Choroid plexus epithelial cell (primary cell): ENCODE results near the gene SCN5A.

Source experiments
- DNase-seq: peaks from one replicate; pipeline ENCODE4 v3.0.0-alpha.2; 2010; ENCODE audit warnings: low read depth
- H3K4me3 ChIP-seq: 2 replicates; pipeline ENCODE4 v1.5.1; 2011; ENCODE audit warnings: low read depth, mild to moderate bottlenecking, control low read depth, low read length, moderate library complexity
- TF ChIP-seq, protein P1 (sequence below): conservative IDR thresholded peaks from 2 replicates; pipeline ENCODE4 v1.5.1; 2011; ENCODE audit warnings: low read depth, mild to moderate bottlenecking, control low read depth, inconsistent platforms, low read length, moderate library complexity

Gene SCN5A

GRCh38 chr3:38616658-38617057 lies 32.8 kb downstream of the SCN5A start:
- H3K4me3 ChIP-seq: no peak overlapping the region
- TF ChIP-seq, protein P1, sequence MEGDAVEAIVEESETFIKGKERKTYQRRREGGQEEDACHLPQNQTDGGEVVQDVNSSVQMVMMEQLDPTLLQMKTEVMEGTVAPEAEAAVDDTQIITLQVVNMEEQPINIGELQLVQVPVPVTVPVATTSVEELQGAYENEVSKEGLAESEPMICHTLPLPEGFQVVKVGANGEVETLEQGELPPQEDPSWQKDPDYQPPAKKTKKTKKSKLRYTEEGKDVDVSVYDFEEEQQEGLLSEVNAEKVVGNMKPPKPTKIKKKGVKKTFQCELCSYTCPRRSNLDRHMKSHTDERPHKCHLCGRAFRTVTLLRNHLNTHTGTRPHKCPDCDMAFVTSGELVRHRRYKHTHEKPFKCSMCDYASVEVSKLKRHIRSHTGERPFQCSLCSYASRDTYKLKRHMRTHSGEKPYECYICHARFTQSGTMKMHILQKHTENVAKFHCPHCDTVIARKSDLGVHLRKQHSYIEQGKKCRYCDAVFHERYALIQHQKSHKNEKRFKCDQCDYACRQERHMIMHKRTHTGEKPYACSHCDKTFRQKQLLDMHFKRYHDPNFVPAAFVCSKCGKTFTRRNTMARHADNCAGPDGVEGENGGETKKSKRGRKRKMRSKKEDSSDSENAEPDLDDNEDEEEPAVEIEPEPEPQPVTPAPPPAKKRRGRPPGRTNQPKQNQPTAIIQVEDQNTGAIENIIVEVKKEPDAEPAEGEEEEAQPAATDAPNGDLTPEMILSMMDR: no peak
- DNase-seq: no peak

- DNase-seq: no peak
- no peak overlapping the region for H3K4me3 ChIP-seq
- TF ChIP-seq, protein P1: no peak
These were observed 33.4 kb downstream of the SCN5A start for GRCh38 chr3:38616111-38616510.

- no peak for DNase-seq
- H3K4me3 ChIP-seq: no peak overlapping the region
- TF ChIP-seq, protein P1: no peak
These were observed 34.7 kb downstream of the SCN5A start for GRCh38 chr3:38614651-38615352.

- TF ChIP-seq, protein P1: no peak
- no peak overlapping the region for H3K4me3 ChIP-seq
- DNase-seq: no peak
These were observed 35.4 kb downstream of the SCN5A start for GRCh38 chr3:38614091-38614490.

DNA sequence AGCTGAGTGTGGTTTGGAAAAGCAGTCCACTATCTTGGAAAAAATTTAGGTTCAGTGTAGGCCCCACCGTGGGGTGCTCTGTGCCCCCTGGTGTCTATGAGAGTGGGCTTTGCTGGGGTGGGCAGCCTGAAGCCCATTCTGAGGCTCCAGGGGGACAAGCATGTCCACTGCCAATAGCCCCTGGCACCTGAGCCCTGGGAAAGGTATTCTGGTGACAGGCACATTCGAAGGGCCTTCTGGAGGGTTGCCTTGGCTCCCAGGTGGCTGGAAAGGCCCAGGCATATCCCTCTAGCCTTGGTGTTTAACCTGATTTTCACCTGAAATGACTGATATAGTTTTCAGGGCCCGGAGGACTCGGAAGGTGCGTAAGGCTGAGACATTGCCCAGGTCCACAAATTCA lies 36.1 kb downstream of the SCN5A start:
- no peak for DNase-seq
- TF ChIP-seq, protein P1: no peak

DNA sequence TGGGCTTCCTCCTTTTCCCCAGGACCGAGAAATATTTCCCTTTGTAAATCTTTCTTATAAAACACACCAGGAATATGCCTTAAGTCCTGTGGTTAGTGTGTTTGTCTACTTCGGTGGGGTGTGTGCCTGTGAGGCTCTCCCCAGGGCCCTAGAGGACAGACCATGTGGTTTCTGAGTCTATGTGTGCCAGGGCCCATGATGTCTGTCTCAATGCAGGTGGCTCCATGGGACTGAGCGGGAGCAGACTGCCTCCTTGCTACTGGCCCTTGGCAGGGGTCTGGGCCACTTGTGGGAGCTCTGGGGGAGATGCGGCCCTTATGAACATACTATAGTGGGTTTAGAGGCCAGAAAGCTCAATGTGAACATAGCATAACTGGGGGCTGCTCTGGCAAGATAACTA lies 37.6 kb downstream of the SCN5A start:
- TF ChIP-seq, protein P1: no peak
- H3K4me3 ChIP-seq: no peak overlapping the region
- DNase-seq: no peak

More for the DNA sequence above, 36.1 kb downstream of the SCN5A start:
- no peak overlapping the region for H3K4me3 ChIP-seq

GRCh38 chr3:38610934-38611333 lies 38.6 kb downstream of the SCN5A start:
- no peak overlapping the region for H3K4me3 ChIP-seq
- TF ChIP-seq, protein P1: no peak
- no peak for DNase-seq
